Activated T-helper 9 cell treated with anti-CD3 and anti-CD28 coated beads, Interleukin-2, amount 50 U/mL, for 16 hours (primary cell): ENCODE measurements around the gene MT2A.

ENCODE experiments used
- DNase-seq: peaks from one replicate; pipeline ENCODE4 v3.0.0-alpha.2; 2020; ENCODE audit warnings: low read depth

MT2A gene

GRCh38 chr16:56639045-56639444 is 30.7 kb downstream of the MT2A start:
- DNase-seq: no peak

- no peak for DNase-seq
These were observed 31.7 kb downstream of the MT2A start for GRCh38 chr16:56640076-56640475.

- DNase-seq: no peak
These were observed 32.8 kb downstream of the MT2A start for GRCh38 chr16:56641166-56641565.

- DNase-seq: peak; percentile 67
These were observed 34.8 kb downstream of the MT2A start for GRCh38 chr16:56643080-56643778.

GRCh38 chr16:56643833-56644232 is 35.4 kb downstream of the MT2A start:
- no peak for DNase-seq

- no peak for DNase-seq
These were observed 36.9 kb downstream of the MT2A start for GRCh38 chr16:56645311-56645710.

GRCh38 chr16:56645838-56646237 is 37.5 kb downstream of the MT2A start:
- DNase-seq: no peak

- no peak for DNase-seq
These were observed 39.5 kb downstream of the MT2A start for GRCh38 chr16:56647641-56648431.

GRCh38 chr16:56649271-56649670 is 40.9 kb downstream of the MT2A start:
- no peak for DNase-seq

- DNase-seq: no peak
These were observed 41.4 kb downstream of the MT2A start for GRCh38 chr16:56649820-56650219.

GRCh38 chr16:56651586-56651985 is 43.2 kb downstream of the MT2A start, which contains the start of gene MT1B:
Gene MT1B, plus strand, starts transcription at chr16:56651886. Its CDS starts 68 bp downstream, at chr16:56651954.
- no peak for DNase-seq

GRCh38 chr16:56652600-56652999 is 44.2 kb downstream of the MT2A start:
- no peak for DNase-seq

GRCh38 chr16:56653218-56653617 is 44.8 kb downstream of the MT2A start:
- no peak for DNase-seq

GRCh38 chr16:56657555-56658326 is 49.4 kb downstream of the MT2A start, which contains the start of gene MT1F:
Gene MT1F, plus strand, starts transcription at chr16:56657959. Its CDS starts 100 bp downstream, at chr16:56658059.
- peak; percentile 50 for DNase-seq

- no peak for DNase-seq
These were observed 50.0 kb downstream of the MT2A start for GRCh38 chr16:56658327-56658875.
